ENCODE measurements around the gene MRPS23. TPM values are rescaled to one million over a fixed set of nuclear protein-coding genes. Genes with fewer than 3 reads are reported as not detected.

MRPS23 gene
- total RNA-seq, 1 donor from 2014 or later: 6.9 TPM

- H3K4me3 ChIP-seq: no peak overlapping the region
- peaks cover 0 to 27% of the 10 kb centered on the region in 2 donors for H3K36me3 ChIP-seq
- no peaks in the 10 kb centered on the region for H3K27me3 ChIP-seq
- DNase-seq (ENCODE audit: extremely low spot score in 2 of 2): no peak
- no peak for TF ChIP-seq POLR2AphosphoS5 (IDR thresholded peaks at IDR 0.05; ENCODE audit: insufficient read depth in 1 of 2, low read depth in 1 of 2)
- H3K27ac ChIP-seq: no peak overlapping the region
- H3K9me3 ChIP-seq: no peaks in the 10 kb centered on the region
- intact Hi-C loops (cut with DNase I): no loop called here
- peaks cover under 1% of the 10 kb centered on the region for H3K4me1 ChIP-seq
Measured at GRCh38 chr17:57838857-57839570, 10.8 kb downstream of the MRPS23 start.

- intact Hi-C loops (cut with DNase I): no loop called here
- no peak overlapping the region for H3K4me3 ChIP-seq
- no peaks in the 10 kb centered on the region for H3K27me3 ChIP-seq
- TF ChIP-seq POLR2A (IDR thresholded peaks at IDR 0.05) (no peak), POLR2AphosphoS5 (IDR thresholded peaks at IDR 0.05; ENCODE audit: insufficient read depth in 1 of 2, low read depth in 1 of 2) (no peak), CTCF (IDR thresholded peaks at IDR 0.05) (no peak)
- H3K36me3 ChIP-seq: peaks cover 0 to 27% of the 10 kb centered on the region in 2 donors
- no peak for DNase-seq (ENCODE audit: extremely low spot score in 2 of 2)
- no peak overlapping the region for H3K27ac ChIP-seq
- H3K9me3 ChIP-seq: no peaks in the 10 kb centered on the region
- peaks cover 6% of the 10 kb centered on the region for H3K4me1 ChIP-seq
Measured at GRCh38 chr17:57838453-57838852, 11.4 kb downstream of the MRPS23 start.

- H3K27ac ChIP-seq: peak overlapping the region; percentile 29
- H3K4me3 ChIP-seq: no peak overlapping the region
- H3K4me1 ChIP-seq: peaks cover 16% of the 10 kb centered on the region
- TF ChIP-seq CTCF (IDR thresholded peaks at IDR 0.05) (no peak), POLR2A (IDR thresholded peaks at IDR 0.05) (no peak), POLR2AphosphoS5 (IDR thresholded peaks at IDR 0.05; ENCODE audit: insufficient read depth in 1 of 2, low read depth in 1 of 2) (no peak)
- H3K9me3 ChIP-seq: no peaks in the 10 kb centered on the region
- DNase-seq (ENCODE audit: extremely low spot score in 2 of 2): no peak
- intact Hi-C loops (cut with DNase I): no loop called here
- H3K36me3 ChIP-seq: peaks cover 0 to 18% of the 10 kb centered on the region in 2 donors
- no peaks in the 10 kb centered on the region for H3K27me3 ChIP-seq
Measured at GRCh38 chr17:57835333-57835900, 14.4 kb downstream of the MRPS23 start.

- H3K4me3 ChIP-seq: no peak overlapping the region
Measured at GRCh38 chr17:57834146-57834741, 15.6 kb downstream of the MRPS23 start.

More at GRCh38 chr17:57834146-57834741, 15.6 kb downstream of the MRPS23 start:
- H3K4me1 ChIP-seq: peaks cover 16% of the 10 kb centered on the region
- DNase-seq (ENCODE audit: extremely low spot score in 2 of 2): peak in 1 of 2 donors; percentile 78
- H3K9me3 ChIP-seq: no peaks in the 10 kb centered on the region
- H3K27me3 ChIP-seq: no peaks in the 10 kb centered on the region
- no peak overlapping the region for H3K27ac ChIP-seq
- H3K36me3 ChIP-seq: peaks cover 0 to 9% of the 10 kb centered on the region in 2 donors
- TF ChIP-seq CTCF (IDR thresholded peaks at IDR 0.05) (no peak), POLR2A (IDR thresholded peaks at IDR 0.05) (no peak), POLR2AphosphoS5 (IDR thresholded peaks at IDR 0.05; ENCODE audit: insufficient read depth in 1 of 2, low read depth in 1 of 2) (peak in 1 of 2 donors; percentile 49)
- intact Hi-C loops (cut with DNase I): no loop called here
